HG03108 (cell line): ENCODE results near the gene CDC14B.
A peak's percentile ranks its signal among the peaks of the same experiment; 100 is the strongest.

Source experiments
- ATAC-seq: cut with Tn5 transposase; IDR thresholded peaks from one replicate; pipeline ENCODE4 v1.9.1; 2021; ENCODE audit warnings: moderate library complexity; ENCODE audit not compliant: unreplicated experiment

CDC14B gene

GRCh38 chr9:96487029-96487396 is 132.6 kb downstream of the CDC14B start:
- ATAC-seq: no peak

- no peak for ATAC-seq
Measured at GRCh38 chr9:96486386-96487028, 133.1 kb downstream of the CDC14B start.

- ATAC-seq: no peak
Measured at GRCh38 chr9:96485280-96485679, 134.4 kb downstream of the CDC14B start.

GRCh38 chr9:96484521-96484931 is 135.1 kb downstream of the CDC14B start:
- ATAC-seq: peak; percentile 85

- no peak for ATAC-seq
Measured at GRCh38 chr9:96483733-96484390, 135.8 kb downstream of the CDC14B start.

- ATAC-seq: no peak
Measured at GRCh38 chr9:96483197-96483596, 136.4 kb downstream of the CDC14B start.

- no peak for ATAC-seq
Measured at GRCh38 chr9:96482476-96482875, 137.2 kb downstream of the CDC14B start.

GRCh38 chr9:96480736-96481135 is 138.9 kb downstream of the CDC14B start:
- no peak for ATAC-seq

GRCh38 chr9:96478829-96479371 is 140.7 kb downstream of the CDC14B start:
- peak; percentile 66 for ATAC-seq

- ATAC-seq: no peak
Measured at GRCh38 chr9:96476591-96476990, 143.1 kb downstream of the CDC14B start.

GRCh38 chr9:96476013-96476412 is 143.6 kb downstream of the CDC14B start:
- ATAC-seq: no peak

- no peak for ATAC-seq
Measured at GRCh38 chr9:96467784-96468183, 151.9 kb downstream of the CDC14B start.

- ATAC-seq: no peak
Measured at GRCh38 chr9:96464426-96464825, 155.2 kb downstream of the CDC14B start.

- ATAC-seq: no peak
Measured at GRCh38 chr9:96462541-96462940, 157.1 kb downstream of the CDC14B start.

GRCh38 chr9:96461336-96461735 is 158.3 kb downstream of the CDC14B start:
- ATAC-seq: no peak

- ATAC-seq: no peak
Measured at GRCh38 chr9:96460882-96461281, 158.8 kb downstream of the CDC14B start.

- ATAC-seq: no peak
Measured at GRCh38 chr9:96460470-96460869, 159.2 kb downstream of the CDC14B start.

- ATAC-seq: no peak
Measured at GRCh38 chr9:96459268-96460007, 160.2 kb downstream of the CDC14B start.

GRCh38 chr9:96458226-96458625 is 161.4 kb downstream of the CDC14B start:
- ATAC-seq: no peak

- ATAC-seq: no peak
Measured at GRCh38 chr9:96457266-96457665, 162.4 kb downstream of the CDC14B start.

- no peak for ATAC-seq
Measured at GRCh38 chr9:96453625-96454024, 166.0 kb downstream of the CDC14B start.
